ENCODE results near the gene LCP2. TPM values are rescaled to one million over a fixed set of nuclear protein-coding genes. Genes with fewer than 3 reads are reported as not detected.

Gene LCP2
- total RNA-seq, 2 experiments from 2014 or later, result 154 to 155 TPM

DNA sequence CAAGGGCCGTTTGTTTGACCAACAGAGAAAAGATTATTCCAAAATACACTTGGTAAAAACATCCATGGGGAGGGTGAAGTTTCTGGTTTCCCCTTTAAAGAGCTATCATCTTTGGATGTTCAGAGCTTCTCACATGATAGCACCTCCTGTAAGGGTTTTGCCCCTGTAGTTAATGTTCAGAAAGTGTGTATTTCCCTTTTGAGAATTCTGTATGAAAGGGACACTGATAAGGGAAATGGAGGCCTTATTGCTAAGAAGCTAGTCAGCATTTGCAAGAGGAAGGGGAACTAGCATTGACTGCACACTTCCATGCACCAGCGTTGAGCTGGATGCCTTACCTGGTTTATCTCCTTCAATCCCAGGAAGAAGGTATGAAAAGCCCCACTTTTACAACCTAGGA, 96.3 kb downstream of the LCP2 start:
- Histone ChIP-seq H3K27me3 (ENCODE audit: control insufficient read depth in 1 of 2, insufficient read depth in 2 of 2, low read length in 2 of 2) (no peaks in the 10 kb centered on the region), H3K4me1 (ENCODE audit: insufficient read depth, low read length) (no peaks in the 10 kb centered on the region), H3K27ac (ENCODE audit: low read depth in 1 of 2, low read length in 2 of 2) (no peak overlapping the region), H3K4me3 (ENCODE audit: low read length) (no peak overlapping the region), H3K9me3 (ENCODE audit: control insufficient read depth in 1 of 2, insufficient read depth in 1 of 2, low read length in 2 of 2) (no peaks in the 10 kb centered on the region), H3K36me3 (ENCODE audit: insufficient read depth, low read length) (no peaks in the 10 kb centered on the region)
- H3K27me3 Mint-ChIP-seq, result peaks cover 25% of the 10 kb centered on the region
- no peaks in the 10 kb centered on the region for H3K36me3 Mint-ChIP-seq (ENCODE audit: low read depth)
- ATAC-seq (ENCODE audit: poor library complexity), result no peak
- intact Hi-C loops (cut with DNase I, micrococcal nuclease), result no loop called here
- H3K4me3 Mint-ChIP-seq, result no peak overlapping the region
- H3K27ac Mint-ChIP-seq, result no peak overlapping the region
- ChIA-PET CTCF (no interaction called here), POLR2A (no interaction called here)
- TF ChIP-seq CTCF (IDR thresholded peaks at IDR 0.05), result no peak
- no peak for DNase-seq
- H3K4me1 Mint-ChIP-seq (ENCODE audit: low read depth), result no peaks in the 10 kb centered on the region
- no peaks in the 10 kb centered on the region for H3K9me3 Mint-ChIP-seq

GRCh38 chr5:170200876-170201275, 96.7 kb downstream of the LCP2 start:
- no peak overlapping the region for H3K4me3 ChIP-seq (ENCODE audit: low read length)
- H3K27ac ChIP-seq (ENCODE audit: low read depth in 1 of 2, low read length in 2 of 2), result no peak overlapping the region
- Mint-ChIP-seq H3K36me3 (ENCODE audit: low read depth) (no peaks in the 10 kb centered on the region), H3K4me1 (ENCODE audit: low read depth) (no peaks in the 10 kb centered on the region), H3K4me3 (no peak overlapping the region), H3K27ac (no peak overlapping the region), H3K9me3 (no peaks in the 10 kb centered on the region), H3K27me3 (peaks cover 22% of the 10 kb centered on the region)
- no peak for DNase-seq
- CTCF ChIA-PET, result no interaction called here
- no peak for ATAC-seq (ENCODE audit: poor library complexity)
- intact Hi-C loops (cut with DNase I, micrococcal nuclease), result no loop called here
- H3K4me1 ChIP-seq (ENCODE audit: insufficient read depth, low read length), result no peaks in the 10 kb centered on the region
- no peaks in the 10 kb centered on the region for H3K9me3 ChIP-seq (ENCODE audit: control insufficient read depth in 1 of 2, insufficient read depth in 1 of 2, low read length in 2 of 2)
- TF ChIP-seq CTCF (IDR thresholded peaks at IDR 0.05), result no peak
- POLR2A ChIA-PET, result no interaction called here
- H3K36me3 ChIP-seq (ENCODE audit: insufficient read depth, low read length), result no peaks in the 10 kb centered on the region
- H3K27me3 ChIP-seq (ENCODE audit: control insufficient read depth in 1 of 2, insufficient read depth in 2 of 2, low read length in 2 of 2), result no peaks in the 10 kb centered on the region

Other genes with a start within 250 kb of the LCP2 start
- under 1 TPM in 1 of 2 experiments, not detected in 1; 0.28 TPM for gene FOXI1, start 191.9 kb downstream of the LCP2 start, total RNA-seq
- gene C5orf58, start 64.8 kb downstream of the LCP2 start, total RNA-seq, result not detected
- gene KCNMB1, start 91.6 kb upstream of the LCP2 start, total RNA-seq, result under 1 TPM; 0.06 to 0.11 TPM
- not detected for gene KCNIP1, start 206.2 kb upstream of the LCP2 start, total RNA-seq